Kidney (tissue), 14 donors: ENCODE data around the gene CCDC86. TPM values are rescaled to one million over a fixed set of nuclear protein-coding genes. Genes with fewer than 3 reads are reported as not detected.

Experiments used
- DNase-seq, 5 donors: peaks; one replicate each; pipeline ENCODE4 v3.0.0-alpha.2; 2013 to 2020
- FAIRE-seq: peaks from 2 replicates; lab custom pipeline; 2012; peaks lifted over from hg19 to GRCh38; lab: Jason Lieb, UNC
- H3K27ac ChIP-seq, 2 donors: one replicate each; pipeline ENCODE4 v1.7.0; 2013; ENCODE audit warnings: low read depth in 2 of 2, low read length in 2 of 2, inconsistent platforms in 1 of 2
- H3K27me3 ChIP-seq: one replicate; pipeline ENCODE4 v1.7.1; 2013; ENCODE audit warnings: low read length, inconsistent platforms; ENCODE audit not compliant: control insufficient read depth, insufficient read depth
- H3K36me3 ChIP-seq, 3 donors: one replicate each; pipeline versions ENCODE4 v1.7.0 to v1.7.1; 2013; ENCODE audit warnings: low read length in 3 of 3, control low read depth in 1 of 3, inconsistent platforms in 1 of 3; ENCODE audit not compliant: insufficient read depth in 3 of 3, control insufficient read depth in 2 of 3
- H3K4me1 ChIP-seq, 3 donors: one replicate each; pipeline versions ENCODE4 v1.7.0 to v1.7.1; 2013; ENCODE audit warnings: low read length in 3 of 3, inconsistent platforms in 1 of 3, low read depth in 1 of 3; ENCODE audit not compliant: control insufficient read depth in 2 of 3, insufficient read depth in 2 of 3
- H3K4me3 ChIP-seq, 3 donors: one replicate each; pipeline versions ENCODE4 v1.7.0 to v1.8.1; 2013; ENCODE audit warnings: low read length in 3 of 3, control low read depth in 1 of 3, inconsistent platforms in 1 of 3
- H3K9ac ChIP-seq, 3 donors: one replicate each; pipeline versions ENCODE4 v1.7.0 to v1.7.1; 2013; ENCODE audit warnings: low read length in 3 of 3, control low read depth in 1 of 3, inconsistent platforms in 1 of 3
- H3K9me3 ChIP-seq, 3 donors: one replicate each; pipeline versions ENCODE4 v1.7.0 to v1.7.1; 2013; ENCODE audit warnings: low read length in 3 of 3, control low read depth in 1 of 3, inconsistent platforms in 1 of 3; ENCODE audit not compliant: control insufficient read depth in 2 of 3, insufficient read depth in 1 of 3
- intact Hi-C: fragments of 100-400 bp; cut with DNase I; formaldehyde crosslinking; loops from one replicate; pipeline ENCODE4 v1.11.1; 2022
- polyA plus RNA-seq: library from polyadenylated mRNA; stranded (reverse); fragments of 350-450 nt; fragmentation: Illumina TruSeq; extraction: RNeasy Lipid Tissue Mini Kit (QIAGEN cat#74804); gene quantifications from one replicate; pipeline ENCODE4 v1.2.3, GENCODE V29; 2014; ENCODE audit warnings: low read depth, low replicate concordance; ENCODE audit not compliant: insufficient read depth
- total RNA-seq: library from RNA; stranded (reverse); fragmentation: NEBNext Ultra II Directional; extraction: Animal tissue kit (Norgen Biotek cat#: 25700); gene quantifications from one replicate; pipeline ENCODE4 v1.2.1, GENCODE V29; 2021
- TF ChIP-seq, protein P1 (sequence below): IDR thresholded peaks from 3 replicates; pipeline ENCODE4 v1.5.1; 2012; ENCODE audit warnings: mild to moderate bottlenecking, moderate library complexity, borderline replicate concordance; ENCODE audit not compliant: insufficient read depth; ENCODE audit errors: extremely low read depth
- donor health status: control.
- donor health status: control.
- donor health status: control.
- donor health status: control.
- donor health status: control.
- donor health status: DM: yes; HTN: yes; CAD: no.
- donor health status: Normal renal cell carcinoma (clear cell type).

Gene CCDC86
- total and polyA plus RNA-seq, 2 donors from 2014 or later: 15.9 to 18.9 TPM

DNA sequence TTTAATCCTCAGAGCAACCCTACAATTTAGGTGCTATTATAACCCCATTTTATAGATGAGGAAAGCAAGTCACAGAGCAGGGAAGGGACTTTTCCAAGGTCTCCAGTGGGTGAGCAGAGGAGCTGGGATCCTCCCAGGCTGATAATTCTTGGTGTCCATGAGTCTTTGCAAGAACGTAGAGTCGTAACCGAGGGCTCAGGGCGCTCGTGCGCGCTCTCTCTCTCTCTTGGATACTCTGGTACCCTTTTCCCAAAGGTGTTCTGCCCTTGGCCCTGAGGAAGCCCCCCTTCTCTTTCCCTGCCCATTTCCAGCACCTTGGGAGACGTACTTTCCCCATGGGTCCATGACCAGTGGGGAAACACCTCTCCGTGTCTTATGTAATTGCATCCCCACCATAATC lies 20.3 kb downstream of the CCDC86 start:
- no peak for DNase-seq
- H3K27ac ChIP-seq: no peak overlapping the region
- H3K36me3 ChIP-seq: no peaks in the 10 kb centered on the region
- no peaks in the 10 kb centered on the region for H3K9me3 ChIP-seq
- TF ChIP-seq, protein P1, sequence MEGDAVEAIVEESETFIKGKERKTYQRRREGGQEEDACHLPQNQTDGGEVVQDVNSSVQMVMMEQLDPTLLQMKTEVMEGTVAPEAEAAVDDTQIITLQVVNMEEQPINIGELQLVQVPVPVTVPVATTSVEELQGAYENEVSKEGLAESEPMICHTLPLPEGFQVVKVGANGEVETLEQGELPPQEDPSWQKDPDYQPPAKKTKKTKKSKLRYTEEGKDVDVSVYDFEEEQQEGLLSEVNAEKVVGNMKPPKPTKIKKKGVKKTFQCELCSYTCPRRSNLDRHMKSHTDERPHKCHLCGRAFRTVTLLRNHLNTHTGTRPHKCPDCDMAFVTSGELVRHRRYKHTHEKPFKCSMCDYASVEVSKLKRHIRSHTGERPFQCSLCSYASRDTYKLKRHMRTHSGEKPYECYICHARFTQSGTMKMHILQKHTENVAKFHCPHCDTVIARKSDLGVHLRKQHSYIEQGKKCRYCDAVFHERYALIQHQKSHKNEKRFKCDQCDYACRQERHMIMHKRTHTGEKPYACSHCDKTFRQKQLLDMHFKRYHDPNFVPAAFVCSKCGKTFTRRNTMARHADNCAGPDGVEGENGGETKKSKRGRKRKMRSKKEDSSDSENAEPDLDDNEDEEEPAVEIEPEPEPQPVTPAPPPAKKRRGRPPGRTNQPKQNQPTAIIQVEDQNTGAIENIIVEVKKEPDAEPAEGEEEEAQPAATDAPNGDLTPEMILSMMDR: no peak
- no peaks in the 10 kb centered on the region for H3K27me3 ChIP-seq
- no peak for FAIRE-seq
- no peak overlapping the region for H3K9ac ChIP-seq
- H3K4me3 ChIP-seq: no peak overlapping the region
- no peaks in the 10 kb centered on the region for H3K4me1 ChIP-seq
- intact Hi-C loops: no loop called here

DNA sequence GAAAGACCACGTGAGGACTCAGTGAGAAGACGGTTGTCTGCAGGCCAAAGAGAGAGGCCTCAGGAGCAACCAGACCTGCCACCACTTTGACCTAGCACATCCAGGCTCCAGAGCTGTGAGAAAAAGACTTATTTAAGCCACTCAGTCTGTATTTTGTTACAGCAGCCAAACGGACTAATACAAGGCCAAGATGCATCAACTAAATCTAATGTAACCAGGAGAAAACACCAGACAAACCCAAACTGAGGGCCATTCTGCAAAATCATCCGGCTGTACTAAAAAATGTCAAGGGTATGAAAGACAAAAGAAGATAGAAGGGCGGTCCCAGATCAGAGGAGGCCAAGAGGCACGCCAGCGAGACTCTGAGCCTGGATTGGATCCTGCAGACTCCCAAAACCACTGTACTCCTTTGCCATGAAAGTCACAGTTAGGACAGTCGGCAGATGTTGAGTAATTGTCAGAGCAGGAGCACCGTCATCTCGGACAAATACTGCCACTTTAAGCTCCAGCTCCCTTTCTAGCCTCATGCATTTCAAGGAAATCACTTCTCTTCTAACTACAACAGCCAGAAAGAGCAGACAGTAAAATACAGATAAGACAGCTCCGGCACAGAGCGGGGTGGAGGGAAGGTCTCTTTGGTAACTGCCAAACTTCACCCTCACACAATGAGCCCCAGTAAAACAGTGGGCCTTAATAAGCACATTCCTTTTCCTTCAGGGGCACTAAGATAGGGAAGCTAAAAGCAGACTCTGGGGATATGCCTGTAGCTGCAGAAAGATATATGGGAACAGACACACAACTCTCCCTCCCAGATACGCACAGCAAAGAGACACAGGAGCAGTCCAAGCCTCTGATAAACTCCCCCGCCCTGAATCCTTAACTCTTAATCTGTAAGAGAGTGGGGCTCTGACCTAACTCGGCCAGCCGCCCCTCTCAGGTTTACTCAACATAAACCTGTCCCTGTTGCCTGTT lies 21.9 kb downstream of the CCDC86 start:
- Histone ChIP-seq H3K27me3 (no peaks in the 10 kb centered on the region), H3K4me1 (no peaks in the 10 kb centered on the region), H3K4me3 (no peak overlapping the region), H3K27ac (no peak overlapping the region), H3K9me3 (no peaks in the 10 kb centered on the region), H3K36me3 (no peaks in the 10 kb centered on the region), H3K9ac (no peak overlapping the region)
- TF ChIP-seq, protein P1: no peak
- DNase-seq (no peak), FAIRE-seq (no peak)
- intact Hi-C loops: no loop called here

DNA sequence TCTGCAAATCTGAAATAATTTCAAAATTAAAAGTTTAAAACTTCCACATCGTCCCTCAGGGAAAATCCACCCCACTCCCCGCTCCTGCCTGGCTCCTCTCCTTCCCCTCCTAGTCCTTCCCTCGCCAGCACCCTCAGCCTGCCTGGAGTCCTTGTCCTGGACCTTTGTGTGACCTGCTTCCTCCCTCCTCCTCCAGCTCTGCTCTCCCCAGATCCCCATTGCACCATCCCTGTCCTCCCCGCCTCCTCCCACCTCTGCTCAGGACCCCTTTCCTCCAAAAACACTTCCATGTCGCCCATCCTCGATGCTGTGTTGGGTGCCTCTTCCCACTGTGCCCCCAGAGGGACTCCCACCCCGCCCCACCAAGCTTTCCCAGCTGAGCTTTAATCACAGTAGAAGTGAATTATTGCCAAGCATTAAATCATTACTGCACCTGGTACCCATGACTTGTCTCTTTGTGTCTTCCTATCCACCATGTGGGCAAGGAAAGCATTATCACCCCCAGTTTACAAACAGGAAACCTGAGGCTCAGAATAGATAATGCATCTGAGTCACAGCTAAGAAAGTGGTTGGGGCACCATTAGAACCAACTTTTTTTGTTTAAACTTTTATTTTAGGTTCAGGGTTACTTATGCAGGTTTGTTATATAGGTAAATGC lies 23.1 kb downstream of the CCDC86 start:
- H3K4me1 ChIP-seq: no peaks in the 10 kb centered on the region
- H3K27ac ChIP-seq: no peak overlapping the region
- TF ChIP-seq, protein P1: no peak
- no peak for DNase-seq
- H3K4me3 ChIP-seq: no peak overlapping the region
- no peak overlapping the region for H3K9ac ChIP-seq
- no peaks in the 10 kb centered on the region for H3K9me3 ChIP-seq
- H3K36me3 ChIP-seq: no peaks in the 10 kb centered on the region
- no peaks in the 10 kb centered on the region for H3K27me3 ChIP-seq
- intact Hi-C loops: no loop called here
- FAIRE-seq: no peak
